SK-N-SH (cell line): ENCODE measurements around the gene CTCF. TPM values are rescaled to one million over a fixed set of nuclear protein-coding genes. Genes with fewer than 3 reads are reported as not detected.
A peak's percentile ranks its signal among the peaks of the same experiment; 100 is the strongest.

Experiments
- CTCF ChIA-PET: fragments of 300-600, 350-600 bp; formaldehyde crosslinking; extraction: SDS; loops from one replicate; lab custom pipeline; 2021; lab: Yijun Ruan, JAX
- POLR2A ChIA-PET: fragments of 350-600 bp; sonication (Branson Sonifier 250); formaldehyde crosslinking; extraction: SDS; loops from one replicate; lab custom pipeline; 2020; ENCODE audit warnings: antibody characterized with exemption, inconsistent platforms; lab: Yijun Ruan, JAX
- DNase-seq: peaks from one replicate; pipeline ENCODE4 v3.0.0; 2012
- H2AFZ ChIP-seq: fragments of 200-600 bp; sonication (generic); 2 replicates; pipeline ENCODE4 v1.8.1; 2016; ENCODE audit warnings: antibody characterized with exemption, mild to moderate bottlenecking, low read depth
- H3F3A ChIP-seq: fragments of 200-600 bp; sonication (generic); replicated peaks from 2 replicates; pipeline ENCODE3; 2016; ENCODE audit warnings: antibody characterized with exemption, mild to moderate bottlenecking; ENCODE audit not compliant: insufficient read depth
- H3K27ac ChIP-seq, 2 experiments: fragments of 200-500 bp in 1 of 2; fragments of 200-600 bp in 1 of 2; sonication (Bioruptor generic) in 1 of 2; sonication (generic), shearing (Covaris generic) in 1 of 2; 2 replicates each; pipeline versions ENCODE4 v1.5.1 to v1.6.1; 2014 to 2016; ENCODE audit warnings: low read depth in 2 of 2, inconsistent platforms in 1 of 2, low read length in 1 of 2, mild to moderate bottlenecking in 1 of 2, mixed read lengths in 1 of 2
- H3K27me3 ChIP-seq: fragments of 200-600 bp; sonication (generic), shearing (Covaris generic); 2 replicates; pipeline ENCODE4 v1.6.1; 2016; ENCODE audit warnings: mixed run types; ENCODE audit not compliant: insufficient read depth
- H3K36me3 ChIP-seq, 2 experiments: fragments of 200-500 bp in 1 of 2; fragments of 200-600 bp in 1 of 2; sonication (Bioruptor generic) in 1 of 2; sonication (generic) in 1 of 2; replicated peaks in 1 of 2; 2 replicates each; pipeline versions ENCODE3 to v1.5.1; 2014 to 2016; ENCODE audit warnings: low read length in 1 of 2, mild to moderate bottlenecking in 1 of 2; ENCODE audit not compliant: insufficient read depth in 2 of 2, control insufficient read depth in 1 of 2
- H3K4me1 ChIP-seq, 2 experiments: fragments of 200-500 bp in 1 of 2; fragments of 200-600 bp in 1 of 2; sonication (Bioruptor generic) in 1 of 2; sonication (generic), shearing (Covaris generic) in 1 of 2; 2 replicates each; pipeline versions ENCODE4 v1.5.1 to v1.6.1; 2014 to 2016; ENCODE audit warnings: low read depth in 1 of 2, low read length in 1 of 2, mixed run types in 1 of 2; ENCODE audit not compliant: insufficient read depth in 2 of 2, control insufficient read depth in 1 of 2
- H3K4me2 ChIP-seq: fragments of 200-600 bp; sonication (generic), shearing (Covaris generic); 2 replicates; pipeline ENCODE4 v1.6.1; 2017; ENCODE audit warnings: mixed run types
- H3K4me3 ChIP-seq, 2 experiments: fragments of 200-500 bp in 1 of 2; fragments of 200-600 bp in 1 of 2; sonication (Bioruptor generic) in 1 of 2; sonication (generic), shearing (Covaris generic) in 1 of 2; 2 replicates each; pipeline versions ENCODE4 v1.5.1 to v1.8.1; 2014 to 2016; ENCODE audit warnings: low read depth in 2 of 2, inconsistent platforms in 1 of 2, low read length in 1 of 2, mild to moderate bottlenecking in 1 of 2, mixed read lengths in 1 of 2, moderate library complexity in 1 of 2
- H3K79me2 ChIP-seq: fragments of 200-600 bp; sonication (generic); 2 replicates; pipeline ENCODE4 v1.8.1; 2017; ENCODE audit warnings: mild to moderate bottlenecking; ENCODE audit not compliant: insufficient read depth
- H3K9ac ChIP-seq: fragments of 200-600 bp; sonication (generic); 2 replicates; pipeline ENCODE4 v1.6.1; 2017; ENCODE audit warnings: mixed run types
- H3K9me2 ChIP-seq: fragments of 200-600 bp; sonication (generic); 2 replicates; pipeline ENCODE4 v1.6.1; 2017; ENCODE audit warnings: mixed run types
- H3K9me3 ChIP-seq: fragments of 200-600 bp; sonication (generic); 2 replicates; pipeline ENCODE4 v1.6.1; 2017; ENCODE audit warnings: mixed run types, mild to moderate bottlenecking, moderate library complexity
- H4K20me1 ChIP-seq: fragments of 200-600 bp; sonication (generic); 2 replicates; pipeline ENCODE4 v1.6.1; 2017; ENCODE audit warnings: mild to moderate bottlenecking, mixed run types; ENCODE audit not compliant: insufficient read depth
- CTCF ChIP-seq: fragments of 200-600 bp; sonication (generic); IDR thresholded peaks from 2 replicates; pipeline ENCODE4 v1.6.1; 2017; ENCODE audit warnings: antibody characterized with exemption, mild to moderate bottlenecking, moderate library complexity
- EZH2phosphoT487 ChIP-seq: fragments of 200-600 bp; sonication (generic); IDR thresholded peaks from 2 replicates; pipeline ENCODE4 v1.6.1; 2017; ENCODE audit warnings: low read depth, mixed run types, mild to moderate bottlenecking, antibody characterized with exemption, moderate library complexity, borderline replicate concordance
- GABPA ChIP-seq: IDR thresholded peaks from 2 replicates; pipeline ENCODE4 v1.4.0; 2012; ENCODE audit warnings: low read depth, mild to moderate bottlenecking
- MEF2A ChIP-seq: IDR thresholded peaks from 2 replicates; pipeline ENCODE4 v1.4.0; 2012; ENCODE audit warnings: low read depth, borderline replicate concordance
- MXI1 ChIP-seq: IDR thresholded peaks from 2 replicates; pipeline ENCODE4 v1.6.1; 2012; ENCODE audit warnings: mild to moderate bottlenecking, low read depth, low read length, improper control_type of control experiment
- NRF1 ChIP-seq: IDR thresholded peaks from 2 replicates; pipeline ENCODE4 v1.6.1; 2012; ENCODE audit warnings: low read depth, mild to moderate bottlenecking, low read length
- SIN3A ChIP-seq: IDR thresholded peaks from 2 replicates; pipeline ENCODE4 v1.6.1; 2012; ENCODE audit warnings: low read depth, mild to moderate bottlenecking, low read length, moderate library complexity, borderline replicate concordance
- USF1 ChIP-seq: IDR thresholded peaks from 2 replicates; pipeline ENCODE4 v1.4.0; 2012; ENCODE audit warnings: low read depth, borderline replicate concordance
- WGBS: methylation state at CpG from one replicate; pipeline ENCODE4 v1.1.6; 2017; ENCODE audit warnings: low lambda C conversion rate; 5-methylcytosine and 5-hydroxymethylcytosine counted together
- polyA plus RNA-seq, 3 experiments: library from polyadenylated mRNA; depleted of rRNA; stranded (reverse); fragments of >200 nt; gene quantifications; 2 replicates each; pipeline ENCODE4 v1.2.3, GENCODE V29; 2012
- TF ChIP-seq, protein P1 (sequence below): IDR thresholded peaks from 2 replicates; pipeline ENCODE4 v1.4.0; 2012; ENCODE audit warnings: low read depth
- TF ChIP-seq, protein P2 (sequence below): IDR thresholded peaks from 2 replicates; pipeline ENCODE4 v1.6.1; 2012; ENCODE audit warnings: mild to moderate bottlenecking, low read depth, low read length, moderate library complexity

The CTCF gene
- polyA plus RNA-seq, 1 of the 3 experiments (the other 2 are of a cell fraction) = 19.6 TPM

DNA sequence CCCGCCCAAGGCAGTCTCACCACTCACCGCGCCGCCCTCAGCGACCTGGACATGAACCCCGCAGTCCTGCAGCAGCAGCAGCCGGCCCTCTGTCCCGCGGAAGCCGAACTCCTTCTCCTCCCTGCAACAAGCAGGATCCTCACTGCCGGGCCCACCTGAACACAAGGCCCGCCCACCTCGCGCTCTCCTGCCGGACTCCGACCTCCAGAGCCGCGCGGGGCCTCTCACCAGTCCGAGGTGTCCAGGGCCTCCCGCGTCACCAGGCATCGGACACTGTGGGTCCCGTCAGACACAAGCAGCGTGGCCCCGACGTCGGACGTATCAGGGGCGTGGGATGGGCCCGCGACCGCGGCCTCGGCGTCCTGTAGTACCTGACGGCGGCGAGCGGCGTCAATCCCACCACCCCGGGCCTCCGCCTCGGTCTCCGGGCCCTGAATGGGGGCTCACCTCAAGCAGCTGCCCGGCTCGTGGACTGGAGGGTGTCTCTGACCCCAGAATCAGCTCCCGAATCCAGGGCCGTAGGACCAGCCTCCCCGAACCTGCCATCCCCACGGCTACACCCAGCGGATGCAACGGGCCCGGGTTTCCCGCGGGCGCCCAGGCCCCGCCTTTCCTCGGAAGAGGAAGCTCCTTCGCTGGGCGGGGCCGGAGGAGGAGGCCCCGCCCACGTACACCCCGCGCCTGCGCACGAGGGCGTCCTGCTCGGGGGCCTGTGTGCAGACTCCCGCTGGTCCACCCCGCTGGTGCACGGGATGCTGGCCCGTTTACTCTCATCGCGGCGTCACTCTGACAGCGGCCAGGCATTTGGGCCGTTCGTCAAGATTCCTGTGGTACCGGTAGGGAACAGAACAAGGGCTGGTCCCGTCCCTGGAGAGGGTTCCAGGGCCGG, 97.6 kb downstream of the CTCF start, which contains the start of gene ACD (continued):
- no peak for TF ChIP-seq EZH2phosphoT487

DNA sequence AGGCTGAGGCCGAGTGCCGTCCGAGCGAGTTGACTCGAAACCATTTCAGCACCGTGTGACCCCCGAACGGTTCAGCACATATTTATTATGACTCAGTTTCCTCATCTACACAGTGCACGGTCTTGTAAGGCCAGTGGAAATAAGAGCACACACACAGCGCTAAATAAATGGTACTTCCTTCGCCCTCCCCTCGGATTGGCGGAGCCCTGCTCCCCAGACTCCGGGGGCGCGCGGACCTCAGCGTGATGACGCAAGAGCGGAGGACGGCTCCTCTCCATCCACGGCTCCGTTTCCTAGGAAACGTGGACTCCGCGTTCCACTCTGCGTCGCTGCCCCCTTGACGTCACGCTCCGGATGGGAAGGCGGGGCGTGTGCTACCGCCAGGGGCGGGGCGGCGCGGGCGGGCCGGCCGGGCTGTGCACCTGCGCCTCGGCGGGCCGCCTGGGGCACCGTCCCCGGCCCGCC, 98.3 kb downstream of the CTCF start, which contains the start of gene PARD6A:
PARD6A (plus strand) TSS at position 397 of the 465 bp plus-strand sequence. CDS start 79 bp downstream, outside the sequence.
- Histone ChIP-seq H2AFZ (peak within 1 kb of the TSS; percentile 89), H3K4me2 (peak within 1 kb of the TSS; percentile 93), H3K4me3 (peak within 1 kb of the TSS; percentile 87 to 97), H3K9me3 (no peaks in the 10 kb centered on the region), H3K79me2 (peaks cover 17% of the 10 kb centered on the region), H3K27ac (peak within 1 kb of the TSS; percentile 94 to 95), H3F3A (peaks cover 12% of the 10 kb centered on the region), H3K27me3 (no peaks in the 10 kb centered on the region), H3K9ac (peak within 1 kb of the TSS; percentile 82), H4K20me1 (0 out of 2 replicates have a peak, but pooled peaks cover 3% of the 10 kb centered on the region), H3K9me2 (no peaks in the 10 kb centered on the region), H3K4me1 (peaks cover 0 to 25% of the 10 kb centered on the region in 2 experiments; a peak in 1 of 4 replicates), H3K36me3 (peaks cover 0 to 26% of the 10 kb centered on the region in 2 experiments)
- ChIA-PET CTCF (interaction anchor here (0.9 to 18.3 kb wide), 9 partner anchors 12 to 168 kb away, joined by 3 to 246 read pairs (median 7); partner anchors contain the start of genes CARMIL2 and CTCF), POLR2A (interaction anchor here (0.6 to 1.4 kb wide), 11 partner anchors 8 to 274 kb away, joined by 3 to 8 read pairs (median 4); partner anchors contain the start of genes CARMIL2, CTCF, RANBP10 and RIPOR1)
- DNase-seq = peak; percentile 99
- TF ChIP-seq GABPA = peak; percentile 48; the same call in 1 of the 2 replicates
- TF ChIP-seq, protein P1, sequence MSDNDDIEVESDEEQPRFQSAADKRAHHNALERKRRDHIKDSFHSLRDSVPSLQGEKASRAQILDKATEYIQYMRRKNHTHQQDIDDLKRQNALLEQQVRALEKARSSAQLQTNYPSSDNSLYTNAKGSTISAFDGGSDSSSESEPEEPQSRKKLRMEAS = peak; percentile 51; the same call in 1 of the 2 replicates
- peak; percentile 77 for TF ChIP-seq MXI1
- peak; percentile 56; the same call in 1 of the 2 replicates for TF ChIP-seq SIN3A
- no peak for TF ChIP-seq USF1
- TF ChIP-seq MEF2A = no peak
- peak; percentile 42; the same call in 1 of the 2 replicates for TF ChIP-seq NRF1
- 0% methylated on average over 9 of the region's 48 CpGs for WGBS

- H3K9ac ChIP-seq = no peak overlapping the region
- WGBS = 32% methylated on average over 28 of the region's 39 CpGs
- H3F3A ChIP-seq = peaks cover 11% of the 10 kb centered on the region
- no peaks in the 10 kb centered on the region for H3K9me3 ChIP-seq
- POLR2A ChIA-PET = interaction anchor here (1.4 kb wide), 1 partner anchor 132 kb away, joined by 8 read pairs; the partner anchor contains the start of gene RIPOR1
- CTCF ChIA-PET = interaction anchor here (0.7 to 18.3 kb wide), 8 partner anchors 9 to 155 kb away, joined by 3 to 246 read pairs (median 8); partner anchors contain the start of genes CARMIL2 and CTCF
- no peaks in the 10 kb centered on the region for H3K9me2 ChIP-seq
- peak overlapping the region; percentile 53 to 77; a peak in 3 of 4 replicates for H3K27ac ChIP-seq
- H4K20me1 ChIP-seq = 0 out of 2 replicates have a peak, but pooled peaks cover 3% of the 10 kb centered on the region
- DNase-seq = peak; percentile 63
- TF ChIP-seq, protein P2, sequence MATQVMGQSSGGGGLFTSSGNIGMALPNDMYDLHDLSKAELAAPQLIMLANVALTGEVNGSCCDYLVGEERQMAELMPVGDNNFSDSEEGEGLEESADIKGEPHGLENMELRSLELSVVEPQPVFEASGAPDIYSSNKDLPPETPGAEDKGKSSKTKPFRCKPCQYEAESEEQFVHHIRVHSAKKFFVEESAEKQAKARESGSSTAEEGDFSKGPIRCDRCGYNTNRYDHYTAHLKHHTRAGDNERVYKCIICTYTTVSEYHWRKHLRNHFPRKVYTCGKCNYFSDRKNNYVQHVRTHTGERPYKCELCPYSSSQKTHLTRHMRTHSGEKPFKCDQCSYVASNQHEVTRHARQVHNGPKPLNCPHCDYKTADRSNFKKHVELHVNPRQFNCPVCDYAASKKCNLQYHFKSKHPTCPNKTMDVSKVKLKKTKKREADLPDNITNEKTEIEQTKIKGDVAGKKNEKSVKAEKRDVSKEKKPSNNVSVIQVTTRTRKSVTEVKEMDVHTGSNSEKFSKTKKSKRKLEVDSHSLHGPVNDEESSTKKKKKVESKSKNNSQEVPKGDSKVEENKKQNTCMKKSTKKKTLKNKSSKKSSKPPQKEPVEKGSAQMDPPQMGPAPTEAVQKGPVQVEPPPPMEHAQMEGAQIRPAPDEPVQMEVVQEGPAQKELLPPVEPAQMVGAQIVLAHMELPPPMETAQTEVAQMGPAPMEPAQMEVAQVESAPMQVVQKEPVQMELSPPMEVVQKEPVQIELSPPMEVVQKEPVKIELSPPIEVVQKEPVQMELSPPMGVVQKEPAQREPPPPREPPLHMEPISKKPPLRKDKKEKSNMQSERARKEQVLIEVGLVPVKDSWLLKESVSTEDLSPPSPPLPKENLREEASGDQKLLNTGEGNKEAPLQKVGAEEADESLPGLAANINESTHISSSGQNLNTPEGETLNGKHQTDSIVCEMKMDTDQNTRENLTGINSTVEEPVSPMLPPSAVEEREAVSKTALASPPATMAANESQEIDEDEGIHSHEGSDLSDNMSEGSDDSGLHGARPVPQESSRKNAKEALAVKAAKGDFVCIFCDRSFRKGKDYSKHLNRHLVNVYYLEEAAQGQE = peak; percentile 96
- no peak for TF ChIP-seq CTCF
- TF ChIP-seq, all 33 proteins: peak for 1
- H3K4me2 ChIP-seq = peak overlapping the region; percentile 93; the same call in 1 of the 2 replicates
- H3K79me2 ChIP-seq = peaks cover 20% of the 10 kb centered on the region
- H3K4me3 ChIP-seq = peak overlapping the region; percentile 49 to 97; a peak in 3 of 4 replicates
- H3K36me3 ChIP-seq = peaks cover 0 to 26% of the 10 kb centered on the region in 2 experiments
- H3K27me3 ChIP-seq = no peaks in the 10 kb centered on the region
- H3K4me1 ChIP-seq = peaks cover 0 to 29% of the 10 kb centered on the region in 2 experiments; a peak in 1 of 4 replicates
- no peak overlapping the region for H2AFZ ChIP-seq
Measured at GRCh38 chr16:67661101-67661761, 98.9 kb downstream of the CTCF start.
